Measurements from ENCODE around the gene RAD51B. TPM values are rescaled to one million over a fixed set of nuclear protein-coding genes. Genes with fewer than 3 reads are reported as not detected.
A peak's percentile ranks its signal among the peaks of the same experiment; 100 is the strongest.

RAD51B gene
- total RNA-seq, 6 experiments from 2014 or later, result 2.7 to 5.8 (median 4.3) TPM

DNA sequence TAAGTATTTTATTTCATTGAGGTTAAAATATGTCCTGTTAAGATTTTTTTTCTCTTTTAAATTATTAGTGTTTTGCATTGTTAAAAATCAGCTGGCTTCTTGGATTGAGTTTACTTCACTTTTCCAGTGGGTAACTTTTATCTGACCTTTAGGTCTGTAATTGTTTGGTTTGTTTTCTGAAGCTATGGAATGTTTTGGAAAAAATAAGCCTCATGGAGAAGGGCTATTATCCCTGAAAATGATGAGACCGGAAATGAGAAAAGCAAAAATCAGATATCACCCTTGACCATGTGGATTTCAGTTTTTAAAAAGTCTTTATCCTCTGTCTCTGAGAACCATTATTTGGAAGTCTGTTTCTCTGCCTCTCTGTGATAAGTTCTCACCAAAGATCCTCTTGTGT, 180.9 kb downstream of the RAD51B start:
- ATAC-seq, result no peak
- no peaks in the 10 kb centered on the region for H3K36me3 ChIP-seq
- H3K27me3 ChIP-seq, result no peaks in the 10 kb centered on the region
- TF ChIP-seq POLR2A (IDR thresholded peaks at IDR 0.05), result no peak
- TF ChIP-seq, protein P1, sequence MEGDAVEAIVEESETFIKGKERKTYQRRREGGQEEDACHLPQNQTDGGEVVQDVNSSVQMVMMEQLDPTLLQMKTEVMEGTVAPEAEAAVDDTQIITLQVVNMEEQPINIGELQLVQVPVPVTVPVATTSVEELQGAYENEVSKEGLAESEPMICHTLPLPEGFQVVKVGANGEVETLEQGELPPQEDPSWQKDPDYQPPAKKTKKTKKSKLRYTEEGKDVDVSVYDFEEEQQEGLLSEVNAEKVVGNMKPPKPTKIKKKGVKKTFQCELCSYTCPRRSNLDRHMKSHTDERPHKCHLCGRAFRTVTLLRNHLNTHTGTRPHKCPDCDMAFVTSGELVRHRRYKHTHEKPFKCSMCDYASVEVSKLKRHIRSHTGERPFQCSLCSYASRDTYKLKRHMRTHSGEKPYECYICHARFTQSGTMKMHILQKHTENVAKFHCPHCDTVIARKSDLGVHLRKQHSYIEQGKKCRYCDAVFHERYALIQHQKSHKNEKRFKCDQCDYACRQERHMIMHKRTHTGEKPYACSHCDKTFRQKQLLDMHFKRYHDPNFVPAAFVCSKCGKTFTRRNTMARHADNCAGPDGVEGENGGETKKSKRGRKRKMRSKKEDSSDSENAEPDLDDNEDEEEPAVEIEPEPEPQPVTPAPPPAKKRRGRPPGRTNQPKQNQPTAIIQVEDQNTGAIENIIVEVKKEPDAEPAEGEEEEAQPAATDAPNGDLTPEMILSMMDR (IDR thresholded peaks at IDR 0.05), result no peak
- H3K4me1 ChIP-seq, result no peaks in the 10 kb centered on the region
- 56% methylated on average over 1 of the region's 1 CpG for WGBS (ENCODE audit: insufficient coverage, low coverage, low lambda C conversion rate, missing lambda C conversion rate)
- intact Hi-C loops (cut with DNase I), result no loop called here
- DNase-seq, result no peak
- H3K27ac ChIP-seq, result no peak overlapping the region
- no peak overlapping the region for H3K4me3 ChIP-seq
- no peaks in the 10 kb centered on the region for H3K9me3 ChIP-seq

DNA sequence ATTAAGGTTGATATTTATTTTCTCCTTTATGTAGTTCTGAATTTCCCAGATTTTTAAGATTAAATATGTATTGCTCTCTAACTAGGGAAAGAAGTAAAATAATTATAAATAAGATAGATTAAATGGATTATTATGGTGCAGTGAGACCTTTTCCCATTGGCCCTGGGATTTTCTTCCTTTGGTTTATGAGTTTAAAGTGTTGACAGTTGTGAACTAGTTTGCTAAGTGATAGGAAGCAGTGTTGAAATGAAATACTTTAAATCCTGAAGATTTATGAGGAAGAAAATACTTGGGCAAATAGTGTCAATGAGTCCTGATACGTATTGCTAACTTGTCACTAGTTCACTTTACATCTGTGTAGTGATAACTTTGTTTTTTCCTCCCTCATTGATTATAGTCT, 188.9 kb downstream of the RAD51B start:
- Histone ChIP-seq H3K27me3 (no peaks in the 10 kb centered on the region), H3K27ac (no peak overlapping the region), H3K9me3 (no peaks in the 10 kb centered on the region), H3K4me1 (peaks cover 0 to 9% (median 0%) of the 10 kb centered on the region in 4 donors), H3K4me3 (no peak overlapping the region), H3K36me3 (no peaks in the 10 kb centered on the region)
- ATAC-seq, result no peak
- no peak for TF ChIP-seq POLR2A (IDR thresholded peaks at IDR 0.05)
- TF ChIP-seq, protein P1 (IDR thresholded peaks at IDR 0.05), result no peak
- no peak for DNase-seq
- 82% methylated on average over 1 of the region's 1 CpG for WGBS (ENCODE audit: insufficient coverage, low coverage, low lambda C conversion rate, missing lambda C conversion rate)
- intact Hi-C loops (cut with DNase I), result no loop called here

DNA sequence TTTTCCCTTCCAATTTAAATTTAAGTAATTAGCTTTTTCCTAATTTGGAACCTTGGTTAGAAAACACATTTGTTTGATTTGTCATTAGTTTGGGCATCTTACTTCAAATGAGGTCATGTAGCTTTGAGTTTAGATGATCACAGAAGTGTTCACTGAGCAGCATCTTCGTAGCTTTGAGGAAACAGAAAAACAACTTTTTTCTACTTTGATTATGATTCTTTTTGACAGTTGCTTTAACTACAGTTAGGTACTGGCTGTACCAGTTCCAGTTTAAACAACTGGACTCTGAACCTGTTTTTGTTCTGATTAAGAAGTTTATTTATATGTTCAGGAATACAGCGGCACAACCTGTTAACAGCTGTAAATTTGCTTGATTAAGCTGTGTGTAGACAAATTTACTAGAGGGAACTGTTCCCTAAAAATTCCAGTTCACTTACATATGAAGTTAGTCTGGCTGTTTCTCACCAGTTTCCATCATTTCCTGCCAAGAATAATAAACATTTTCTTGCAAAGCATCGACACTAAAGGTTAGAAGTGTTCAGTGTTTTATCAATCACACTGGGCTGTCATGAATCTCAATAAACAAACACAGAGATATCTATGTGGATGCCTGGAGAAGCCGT, 191.9 kb downstream of the RAD51B start:
- intact Hi-C loops (cut with DNase I), result no loop called here
- Histone ChIP-seq H3K36me3 (no peaks in the 10 kb centered on the region), H3K27me3 (no peaks in the 10 kb centered on the region), H3K4me3 (peak overlapping the region in 1 of 3 donors; percentile 0), H3K27ac (no peak overlapping the region), H3K9me3 (no peaks in the 10 kb centered on the region), H3K4me1 (peaks cover 0 to 9% (median 0%) of the 10 kb centered on the region in 4 donors)
- ATAC-seq, result peak; percentile 52 to 61 (median 57)
- no peak for TF ChIP-seq POLR2A (IDR thresholded peaks at IDR 0.05)
- TF ChIP-seq, protein P1 (IDR thresholded peaks at IDR 0.05), result no peak
- DNase-seq, result no peak
- WGBS (ENCODE audit: insufficient coverage, low coverage, low lambda C conversion rate, missing lambda C conversion rate), result 19% methylated on average over 4 of the region's 4 CpGs

DNA sequence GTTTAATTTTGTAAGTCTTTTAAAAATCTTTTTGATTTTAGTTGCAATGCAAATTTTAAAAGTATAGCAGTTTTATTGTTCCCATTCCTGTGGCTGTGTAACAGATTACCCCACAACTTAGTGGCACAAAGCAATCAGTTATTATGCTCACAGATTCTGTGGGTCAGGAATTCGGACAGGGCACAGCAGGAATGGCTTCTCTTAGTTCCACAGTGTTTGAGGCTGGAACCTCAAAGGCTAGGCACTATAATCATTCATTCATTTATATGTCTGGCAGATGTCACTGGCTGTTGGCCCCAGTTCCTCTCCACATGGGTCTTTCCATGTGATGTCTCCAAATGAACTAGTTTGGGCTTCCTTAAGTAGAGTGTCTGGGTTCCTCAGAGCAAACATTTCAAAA, 193.3 kb downstream of the RAD51B start:
- no peak for ATAC-seq
- H3K36me3 ChIP-seq, result no peaks in the 10 kb centered on the region
- TF ChIP-seq, protein P1 (IDR thresholded peaks at IDR 0.05), result no peak
- no peak for TF ChIP-seq POLR2A (IDR thresholded peaks at IDR 0.05)
- no peaks in the 10 kb centered on the region for H3K27me3 ChIP-seq
- 86% methylated on average over 1 of the region's 1 CpG for WGBS (ENCODE audit: insufficient coverage, low coverage, low lambda C conversion rate, missing lambda C conversion rate)
- peaks cover 0 to 9% (median 0%) of the 10 kb centered on the region in 4 donors for H3K4me1 ChIP-seq
- no peaks in the 10 kb centered on the region for H3K9me3 ChIP-seq
- H3K4me3 ChIP-seq, result no peak overlapping the region
- intact Hi-C loops (cut with DNase I), result no loop called here
- no peak for DNase-seq
- H3K27ac ChIP-seq, result no peak overlapping the region
